Kidney (tissue), 14 donors: ENCODE data around the gene MKNK2. TPM values are rescaled to one million over a fixed set of nuclear protein-coding genes. Genes with fewer than 3 reads are reported as not detected.

ENCODE experiments used
- DNase-seq, 5 donors: peaks; one replicate each; pipeline ENCODE4 v3.0.0-alpha.2; 2013 to 2020
- FAIRE-seq: peaks from 2 replicates; lab custom pipeline; 2012; peaks lifted over from hg19 to GRCh38; lab: Jason Lieb, UNC
- H3K27ac ChIP-seq, 2 donors: one replicate each; pipeline ENCODE4 v1.7.0; 2013; ENCODE audit warnings: low read depth in 2 of 2, low read length in 2 of 2, inconsistent platforms in 1 of 2
- H3K27me3 ChIP-seq: one replicate; pipeline ENCODE4 v1.7.1; 2013; ENCODE audit warnings: low read length, inconsistent platforms; ENCODE audit not compliant: control insufficient read depth, insufficient read depth
- H3K36me3 ChIP-seq, 3 donors: one replicate each; pipeline versions ENCODE4 v1.7.0 to v1.7.1; 2013; ENCODE audit warnings: low read length in 3 of 3, control low read depth in 1 of 3, inconsistent platforms in 1 of 3; ENCODE audit not compliant: insufficient read depth in 3 of 3, control insufficient read depth in 2 of 3
- H3K4me1 ChIP-seq, 3 donors: one replicate each; pipeline versions ENCODE4 v1.7.0 to v1.7.1; 2013; ENCODE audit warnings: low read length in 3 of 3, inconsistent platforms in 1 of 3, low read depth in 1 of 3; ENCODE audit not compliant: control insufficient read depth in 2 of 3, insufficient read depth in 2 of 3
- H3K4me3 ChIP-seq, 3 donors: one replicate each; pipeline versions ENCODE4 v1.7.0 to v1.8.1; 2013; ENCODE audit warnings: low read length in 3 of 3, control low read depth in 1 of 3, inconsistent platforms in 1 of 3
- H3K9ac ChIP-seq, 3 donors: one replicate each; pipeline versions ENCODE4 v1.7.0 to v1.7.1; 2013; ENCODE audit warnings: low read length in 3 of 3, control low read depth in 1 of 3, inconsistent platforms in 1 of 3
- H3K9me3 ChIP-seq, 3 donors: one replicate each; pipeline versions ENCODE4 v1.7.0 to v1.7.1; 2013; ENCODE audit warnings: low read length in 3 of 3, control low read depth in 1 of 3, inconsistent platforms in 1 of 3; ENCODE audit not compliant: control insufficient read depth in 2 of 3, insufficient read depth in 1 of 3
- intact Hi-C: fragments of 100-400 bp; cut with DNase I; formaldehyde crosslinking; loops from one replicate; pipeline ENCODE4 v1.11.1; 2022
- polyA plus RNA-seq: library from polyadenylated mRNA; stranded (reverse); fragments of 350-450 nt; fragmentation: Illumina TruSeq; extraction: RNeasy Lipid Tissue Mini Kit (QIAGEN cat#74804); gene quantifications from one replicate; pipeline ENCODE4 v1.2.3, GENCODE V29; 2014; ENCODE audit warnings: low read depth, low replicate concordance; ENCODE audit not compliant: insufficient read depth
- total RNA-seq: library from RNA; stranded (reverse); fragmentation: NEBNext Ultra II Directional; extraction: Animal tissue kit (Norgen Biotek cat#: 25700); gene quantifications from one replicate; pipeline ENCODE4 v1.2.1, GENCODE V29; 2021
- TF ChIP-seq, protein P1 (sequence below): IDR thresholded peaks from 3 replicates; pipeline ENCODE4 v1.5.1; 2012; ENCODE audit warnings: mild to moderate bottlenecking, moderate library complexity, borderline replicate concordance; ENCODE audit not compliant: insufficient read depth; ENCODE audit errors: extremely low read depth
- donor health status: control.
- donor health status: control.
- donor health status: control.
- donor health status: control.
- donor health status: control.
- donor health status: DM: yes; HTN: yes; CAD: no.
- donor health status: Normal renal cell carcinoma (clear cell type).

The MKNK2 gene
- total and polyA plus RNA-seq, 2 donors from 2014 or later = 67.2 to 190 TPM

DNA sequence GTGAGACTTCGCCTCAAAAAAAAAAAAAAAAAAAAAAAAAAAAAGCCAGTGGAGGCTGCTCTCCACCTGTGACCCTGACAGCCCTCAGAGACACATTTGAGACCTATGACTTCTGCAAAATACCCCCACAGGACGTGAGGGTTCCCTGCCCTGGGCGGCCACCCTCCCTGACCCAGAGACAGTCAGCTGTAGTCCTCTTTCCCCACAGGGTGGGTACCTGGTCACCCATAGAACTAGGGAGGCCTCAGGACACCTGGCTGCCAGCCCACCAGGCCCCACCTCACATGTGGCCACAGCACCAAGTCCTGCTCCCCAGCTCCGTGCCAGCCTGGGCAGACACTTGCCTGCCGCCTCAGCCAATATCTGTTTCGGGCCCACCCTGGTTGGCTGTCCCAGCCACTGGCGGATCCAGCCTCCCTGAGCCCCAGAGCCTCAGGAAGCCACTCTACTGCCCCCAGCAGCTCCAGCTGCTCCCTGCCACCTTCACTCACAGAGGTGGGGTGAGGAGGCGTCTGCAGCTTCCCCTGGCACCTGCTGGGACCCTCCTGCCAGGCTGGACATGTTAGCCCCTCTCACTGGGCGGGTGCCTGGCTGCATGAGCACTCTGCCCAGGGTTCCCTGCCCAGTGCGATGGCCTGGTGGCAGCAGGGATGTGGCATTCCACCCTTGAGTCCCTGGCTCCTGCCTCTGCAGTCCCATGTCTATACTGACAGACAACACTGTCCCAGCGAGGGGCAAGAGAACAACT is 6.9 kb downstream of the MKNK2 start:
- no peak overlapping the region for H3K4me3 ChIP-seq
- intact Hi-C loops = no loop called here
- H3K4me1 ChIP-seq = peaks cover 0 to 76% (median 46%) of the 10 kb centered on the region in 3 donors
- FAIRE-seq (no peak), DNase-seq (peak in 1 of 5 donors; percentile 70)
- H3K27ac ChIP-seq = no peak overlapping the region
- TF ChIP-seq, protein P1, sequence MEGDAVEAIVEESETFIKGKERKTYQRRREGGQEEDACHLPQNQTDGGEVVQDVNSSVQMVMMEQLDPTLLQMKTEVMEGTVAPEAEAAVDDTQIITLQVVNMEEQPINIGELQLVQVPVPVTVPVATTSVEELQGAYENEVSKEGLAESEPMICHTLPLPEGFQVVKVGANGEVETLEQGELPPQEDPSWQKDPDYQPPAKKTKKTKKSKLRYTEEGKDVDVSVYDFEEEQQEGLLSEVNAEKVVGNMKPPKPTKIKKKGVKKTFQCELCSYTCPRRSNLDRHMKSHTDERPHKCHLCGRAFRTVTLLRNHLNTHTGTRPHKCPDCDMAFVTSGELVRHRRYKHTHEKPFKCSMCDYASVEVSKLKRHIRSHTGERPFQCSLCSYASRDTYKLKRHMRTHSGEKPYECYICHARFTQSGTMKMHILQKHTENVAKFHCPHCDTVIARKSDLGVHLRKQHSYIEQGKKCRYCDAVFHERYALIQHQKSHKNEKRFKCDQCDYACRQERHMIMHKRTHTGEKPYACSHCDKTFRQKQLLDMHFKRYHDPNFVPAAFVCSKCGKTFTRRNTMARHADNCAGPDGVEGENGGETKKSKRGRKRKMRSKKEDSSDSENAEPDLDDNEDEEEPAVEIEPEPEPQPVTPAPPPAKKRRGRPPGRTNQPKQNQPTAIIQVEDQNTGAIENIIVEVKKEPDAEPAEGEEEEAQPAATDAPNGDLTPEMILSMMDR = no peak
- H3K36me3 ChIP-seq = peaks cover 0 to 60% (median 3%) of the 10 kb centered on the region in 3 donors
- H3K9me3 ChIP-seq = no peaks in the 10 kb centered on the region
- peak overlapping the region in 1 of 3 donors; percentile 8 for H3K9ac ChIP-seq
- H3K27me3 ChIP-seq = no peaks in the 10 kb centered on the region

DNA sequence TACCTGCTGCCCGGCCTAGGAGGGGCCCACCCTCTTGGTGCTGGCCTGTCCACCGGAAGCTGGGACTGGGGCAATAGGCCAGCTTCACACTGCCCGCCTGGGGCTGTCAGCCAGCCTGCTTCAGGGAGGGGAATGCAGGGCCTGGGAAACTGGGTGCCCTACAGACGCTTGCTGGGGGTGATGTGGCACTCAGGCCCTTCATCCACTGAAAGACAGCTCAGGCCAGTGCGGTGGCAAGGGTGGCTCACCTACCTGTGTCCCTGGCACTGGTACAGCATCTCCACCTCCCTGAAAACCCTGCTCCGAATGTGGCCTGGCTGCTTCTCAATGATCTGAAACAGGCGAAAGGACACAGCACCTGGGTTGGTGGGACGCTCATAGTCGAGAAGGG is 7.8 kb downstream of the MKNK2 start:
- peaks cover 0 to 67% (median 37%) of the 10 kb centered on the region in 3 donors for H3K4me1 ChIP-seq
- TF ChIP-seq, protein P1 = no peak
- H3K9me3 ChIP-seq = no peaks in the 10 kb centered on the region
- H3K4me3 ChIP-seq = no peak overlapping the region
- DNase-seq (peak in 1 of 5 donors; percentile 70), FAIRE-seq (no peak)
- intact Hi-C loops = no loop called here
- H3K27ac ChIP-seq = peak overlapping the region; percentile 87 to 89
- H3K27me3 ChIP-seq = no peaks in the 10 kb centered on the region
- peaks cover 0 to 54% (median 3%) of the 10 kb centered on the region in 3 donors for H3K36me3 ChIP-seq
- H3K9ac ChIP-seq = no peak overlapping the region

DNA sequence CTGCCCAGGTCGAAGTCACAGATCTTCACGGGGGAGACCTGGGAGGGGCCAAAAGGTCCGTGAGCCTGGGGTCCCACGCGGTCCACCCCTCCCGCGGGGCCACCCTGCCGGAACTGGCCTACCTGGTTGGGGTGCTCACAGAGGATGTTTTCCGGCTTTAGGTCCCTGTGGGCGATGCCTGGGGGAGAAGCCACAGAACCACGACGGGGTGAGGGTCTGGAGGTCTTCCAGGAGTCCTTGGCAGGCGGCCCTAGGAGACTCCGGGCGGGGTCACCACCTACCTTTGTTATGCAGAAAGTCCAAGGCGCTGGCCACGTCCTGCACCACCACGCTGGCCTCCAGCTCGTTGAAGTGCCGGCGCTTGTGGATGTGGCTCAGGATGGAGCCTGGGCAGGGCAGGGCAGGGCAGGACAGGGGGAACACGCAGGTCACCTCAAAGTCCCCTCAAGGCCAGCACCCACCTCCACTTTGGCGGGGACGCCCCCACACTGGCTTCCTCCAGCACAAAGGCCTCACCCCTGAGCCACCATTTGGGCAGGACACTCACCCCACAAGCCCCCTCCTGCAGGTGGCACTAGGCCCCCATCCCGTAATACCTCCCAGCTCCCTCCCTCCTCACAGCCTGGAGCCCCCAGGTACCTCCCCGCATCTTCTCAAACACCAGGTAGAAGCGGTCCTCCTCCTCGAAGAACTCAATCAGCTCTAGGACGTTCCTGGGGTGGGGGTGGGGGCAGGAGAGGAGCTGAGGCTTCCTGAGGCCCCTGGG is 8.4 kb downstream of the MKNK2 start:
- DNase-seq = peak in 1 of 5 donors; percentile 85
- no peaks in the 10 kb centered on the region for H3K9me3 ChIP-seq
- intact Hi-C loops = no loop called here
- H3K4me3 ChIP-seq = no peak overlapping the region
- H3K9ac ChIP-seq = peak overlapping the region in 1 of 3 donors; percentile 31
- no peak for FAIRE-seq
- H3K36me3 ChIP-seq = peaks cover 0 to 51% (median 3%) of the 10 kb centered on the region in 3 donors
- H3K4me1 ChIP-seq = peaks cover 0 to 61% (median 32%) of the 10 kb centered on the region in 3 donors
- H3K27ac ChIP-seq = peak overlapping the region; percentile 87 to 89
- no peaks in the 10 kb centered on the region for H3K27me3 ChIP-seq
- TF ChIP-seq, protein P1 = no peak
